Activated CD4-positive, alpha-beta T cell treated with anti-CD3 and anti-CD28 coated beads, Interleukin-2, amount 50 U/mL, for 4 hours (primary cell): Measurements from ENCODE around the gene CHRNG.

ENCODE experiments used
- DNase-seq, 2 experiments: peaks; one replicate each; pipeline ENCODE4 v3.0.0-alpha.2; 2020

The CHRNG gene

GRCh38 chr2:232506709-232507108 lies 32.8 kb upstream of the CHRNG start:
- DNase-seq: no peak

GRCh38 chr2:232508251-232508650 lies 31.2 kb upstream of the CHRNG start:
- DNase-seq: no peak

GRCh38 chr2:232511336-232511890 lies 28.1 kb upstream of the CHRNG start:
- DNase-seq: no peak

- no peak for DNase-seq
Measured at GRCh38 chr2:232512602-232513001, 26.9 kb upstream of the CHRNG start.

GRCh38 chr2:232513353-232513752 lies 26.1 kb upstream of the CHRNG start:
- no peak for DNase-seq

DNA sequence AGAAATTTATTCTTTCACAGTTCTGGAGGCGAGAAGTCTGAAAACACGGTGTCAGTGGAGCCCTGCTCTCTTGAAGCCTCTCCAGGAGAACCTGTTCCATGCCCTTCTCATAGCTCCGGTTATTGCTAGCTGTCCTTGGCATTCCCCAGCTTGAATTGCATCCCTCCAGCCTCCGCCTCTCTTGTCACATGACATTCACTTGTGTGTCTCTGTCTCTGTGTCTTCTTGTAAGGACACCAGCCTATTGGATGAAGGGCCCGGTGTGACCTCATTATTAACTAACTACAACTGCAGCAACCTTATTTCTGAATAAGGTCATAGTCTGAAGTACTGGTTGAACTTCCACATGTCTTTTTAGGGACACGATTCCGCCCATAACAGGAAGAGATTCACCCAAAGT lies 23.9 kb upstream of the CHRNG start:
- DNase-seq: no peak

- DNase-seq: no peak
Measured at GRCh38 chr2:232516551-232516950, 22.9 kb upstream of the CHRNG start.

DNA sequence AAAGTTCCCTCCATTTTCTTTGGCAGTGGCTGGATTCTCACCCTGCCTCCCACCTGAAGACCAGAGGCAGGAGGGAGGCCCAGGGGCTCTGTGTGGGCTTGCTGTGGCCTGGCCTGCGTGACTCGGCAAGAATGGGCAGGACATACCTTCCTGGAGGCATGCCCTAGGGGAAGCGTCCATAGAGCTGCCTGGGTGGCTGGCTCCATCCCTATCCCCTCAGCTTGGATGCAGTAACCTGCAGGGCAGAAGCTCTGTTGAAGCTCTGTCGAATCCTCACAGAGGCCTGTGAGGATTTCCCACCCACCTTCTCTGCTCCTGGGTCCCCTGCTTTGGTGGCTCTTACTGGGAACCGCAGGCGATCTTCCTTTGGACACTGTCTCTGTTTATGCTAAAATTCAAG lies 20.6 kb upstream of the CHRNG start:
- no peak for DNase-seq

DNA sequence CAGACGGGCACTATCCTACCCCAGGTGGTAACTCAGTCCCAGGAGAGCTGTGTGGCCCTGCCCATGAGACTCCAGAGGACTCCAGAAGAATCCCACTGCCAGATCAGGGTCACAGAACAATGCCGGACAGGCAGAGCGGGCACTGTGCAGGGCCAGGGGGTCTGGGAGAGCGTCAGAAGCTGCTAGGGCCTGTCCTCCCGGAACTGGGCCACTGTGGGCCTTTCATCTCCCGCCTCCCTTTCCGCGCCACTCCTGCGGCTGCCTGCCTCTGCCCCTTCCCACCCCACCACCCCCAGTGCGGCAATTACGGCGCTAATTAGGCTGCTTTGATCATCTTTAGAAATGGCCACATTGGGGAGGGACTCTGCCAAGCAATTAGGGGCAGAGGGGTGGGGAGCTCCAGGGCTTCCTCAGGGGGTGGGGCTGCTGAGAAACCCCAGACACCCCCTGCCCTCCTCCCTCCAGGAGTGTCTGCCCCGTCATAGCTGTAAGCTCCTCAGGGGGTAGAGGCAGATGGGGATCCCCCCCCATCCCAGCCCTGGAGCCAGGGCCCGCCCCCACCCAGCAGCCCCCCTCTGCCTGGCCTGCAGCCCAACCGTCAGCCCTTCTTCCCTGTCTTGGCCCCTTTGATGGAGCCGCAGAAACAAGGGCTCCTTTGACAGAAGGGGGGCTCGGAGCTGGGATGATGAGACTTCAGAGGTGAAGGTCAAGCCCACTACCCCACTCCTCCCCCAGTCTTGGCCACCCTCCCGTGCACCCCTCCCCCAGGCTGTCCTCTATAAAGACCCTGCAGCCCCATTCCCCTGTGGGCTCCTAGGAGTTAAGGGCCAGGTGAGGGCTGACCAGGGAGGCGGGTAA lies 19.7 kb upstream of the CHRNG start, which contains the start of gene PRSS56:
Gene PRSS56 (plus strand): TSS at position 808 of the 858 bp plus-strand sequence. CDS start 211 bp downstream, outside the sequence.
- no peak for DNase-seq

GRCh38 chr2:232520489-232520888 lies 19.0 kb upstream of the CHRNG start:
- no peak for DNase-seq

- DNase-seq: no peak
Measured at GRCh38 chr2:232521098-232521497, 18.4 kb upstream of the CHRNG start.

DNA sequence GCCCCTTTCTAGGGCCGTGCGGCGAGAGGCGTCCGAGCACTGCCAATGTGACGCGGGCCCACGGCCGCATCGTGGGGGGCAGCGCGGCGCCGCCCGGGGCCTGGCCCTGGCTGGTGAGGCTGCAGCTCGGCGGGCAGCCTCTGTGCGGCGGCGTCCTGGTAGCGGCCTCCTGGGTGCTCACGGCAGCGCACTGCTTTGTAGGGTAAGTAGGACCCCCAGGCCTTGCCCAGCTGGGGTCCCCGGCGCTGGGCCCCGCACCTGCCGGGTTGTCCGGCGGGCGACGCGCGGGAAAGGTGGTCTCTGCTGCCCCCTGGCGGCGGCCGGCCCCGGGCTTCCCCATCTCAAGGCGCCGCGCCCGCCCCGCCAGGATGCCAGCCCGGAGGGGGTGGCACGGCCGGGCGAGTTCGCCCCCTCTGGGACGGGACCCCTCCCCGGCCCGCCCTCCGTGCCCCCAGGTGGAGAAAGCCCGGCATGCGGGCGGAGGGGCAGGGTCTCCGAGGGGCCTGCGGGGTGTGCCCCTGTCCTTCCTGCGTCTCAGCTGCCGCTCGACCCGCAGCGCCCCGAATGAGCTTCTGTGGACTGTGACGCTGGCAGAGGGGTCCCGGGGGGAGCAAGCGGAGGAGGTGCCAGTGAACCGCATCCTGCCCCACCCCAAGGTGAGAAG lies 17.4 kb upstream of the CHRNG start:
- peak; percentile 57 to 60 for DNase-seq

- no peak for DNase-seq
Measured at GRCh38 chr2:232522623-232523401, 16.7 kb upstream of the CHRNG start.

DNA sequence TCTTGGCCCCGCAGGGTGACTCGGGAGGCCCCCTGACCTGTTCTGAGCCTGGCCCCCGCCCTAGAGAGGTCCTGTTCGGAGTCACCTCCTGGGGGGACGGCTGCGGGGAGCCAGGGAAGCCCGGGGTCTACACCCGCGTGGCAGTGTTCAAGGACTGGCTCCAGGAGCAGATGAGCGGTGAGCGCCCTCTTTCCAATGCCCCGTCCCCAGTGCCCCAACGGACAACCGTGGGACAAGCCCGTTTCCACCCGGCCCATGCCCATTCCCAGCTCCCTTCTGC lies 16.1 kb upstream of the CHRNG start:
- no peak for DNase-seq

- DNase-seq: no peak
Measured at GRCh38 chr2:232523682-232524597, 15.6 kb upstream of the CHRNG start.

- no peak for DNase-seq
Measured at GRCh38 chr2:232524771-232525170, 14.7 kb upstream of the CHRNG start.

DNA sequence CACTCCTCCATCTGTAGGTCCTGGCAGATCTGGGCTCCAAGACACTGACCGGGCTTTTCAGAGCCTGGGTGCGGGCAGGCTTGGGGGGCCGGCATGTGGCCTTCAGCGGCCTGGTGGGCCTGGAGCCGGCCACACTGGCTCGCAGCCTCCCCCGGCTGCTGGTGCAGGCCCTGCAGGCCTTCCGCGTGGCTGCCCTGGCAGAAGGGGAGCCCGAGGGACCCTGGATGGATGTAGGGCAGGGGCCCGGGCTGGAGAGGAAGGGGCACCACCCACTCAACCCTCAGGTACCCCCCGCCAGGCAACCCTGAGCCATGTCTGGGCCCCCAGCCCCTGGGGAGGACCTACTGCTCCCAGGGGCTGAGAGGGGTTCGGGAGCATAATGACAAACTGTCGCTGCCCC lies 14.3 kb upstream of the CHRNG start:
- DNase-seq: no peak

- no peak for DNase-seq
Measured at GRCh38 chr2:232525791-232526371, 13.6 kb upstream of the CHRNG start, which contains the start of gene CHRND. CHRND (plus strand) TSS chr2:232526160; CDS start chr2:232526216, 56 bp downstream.

GRCh38 chr2:232526372-232526941 lies 13.0 kb upstream of the CHRNG start:
- DNase-seq: no peak

- DNase-seq: no peak
Measured at GRCh38 chr2:232527905-232528470, 11.5 kb upstream of the CHRNG start.
